Psoas muscle (tissue), 8 donors: ENCODE measurements around the gene RPAIN. TPM values are rescaled to one million over a fixed set of nuclear protein-coding genes. Genes with fewer than 3 reads are reported as not detected.

ENCODE experiments used
- ATAC-seq, 4 donors: fragments of 200-7000 bp; cut with Tn5 transposase; one replicate each; pipeline ENCODE4 v1.9.1; 2020; ENCODE audit warnings: moderate library complexity in 3 of 4, mild to moderate bottlenecking in 2 of 4
- DNase-seq, 2 donors: peaks; one replicate each; pipeline ENCODE4 v3.0.0-alpha.2; 2020
- H3K27ac ChIP-seq: fragments of 200-600 bp; one replicate; pipeline ENCODE4 v1.8.0; 2022
- H3K27me3 ChIP-seq, 3 donors: fragments of 200-600 bp in 1 of 3; one replicate each; pipeline versions ENCODE4 v1.6.1 to v1.8.0; 2013 to 2022; ENCODE audit warnings: low read length in 2 of 3, mild to moderate bottlenecking in 2 of 3, moderate library complexity in 1 of 3; ENCODE audit not compliant: insufficient read depth in 3 of 3
- H3K36me3 ChIP-seq, 2 donors: fragments of 200-600 bp in 1 of 2; one replicate each; pipeline versions ENCODE4 v1.6.1 to v1.8.0; 2013 to 2022; ENCODE audit warnings: low read depth in 1 of 2, mild to moderate bottlenecking in 1 of 2, moderate library complexity in 1 of 2; ENCODE audit not compliant: insufficient read depth in 1 of 2
- H3K4me1 ChIP-seq: fragments of 200-600 bp; one replicate; pipeline ENCODE4 v1.8.0; 2022
- H3K4me3 ChIP-seq: fragments of 200-600 bp; one replicate; pipeline ENCODE4 v1.8.0; 2022; ENCODE audit warnings: mild to moderate bottlenecking
- H3K9me3 ChIP-seq: fragments of 200-600 bp; one replicate; pipeline ENCODE4 v1.8.0; 2022
- CTCF ChIP-seq: fragments of 200-600 bp; IDR thresholded peaks from one replicate; pipeline ENCODE4 v1.8.0; 2022; ENCODE audit warnings: antibody characterized with exemption
- WGBS, 3 donors: extraction: QIAGEN DNeasy Blood & Tissue Kit; methylation state at CpG; one replicate each; pipeline versions ENCODE4 v1.1.6 to v1.1.7; 2013; 5-methylcytosine and 5-hydroxymethylcytosine counted together
- intact Hi-C, 2 donors: fragments of 100-400 bp; cut with DNase I; formaldehyde crosslinking; loops; one replicate each; pipeline versions ENCODE4 v1.11.0 to v1.14.2; 2022
- polyA plus RNA-seq, 3 donors: library from polyadenylated mRNA; stranded (reverse); fragments of 200-250 nt; gene quantifications; one replicate each; pipeline ENCODE4 v1.2.3, GENCODE V29; 2013
- total RNA-seq, 4 donors: library from RNA; stranded (reverse); fragmentation: NEBNext Ultra II Directional in 2 of 4; extraction: Animal tissue kit (Norgen Biotek cat#: 25700) in 2 of 4; gene quantifications; one replicate each; pipeline versions ENCODE4 v1.2.1 to v1.2.4, GENCODE V29; 2021 to 2023
- donor health status: healthy with polysubstance abuse.
- donor health status: DM: no; HTN: no; CAD: no; lungs with moderate emphysema.
- donor health status: Bipolar disorder and iron deficiency.
- donor health status: healthy.
- donor health status: DM: yes; HTN: yes; CAD: no.
- donor health status: DM: no; HTN: no; CAD: no.
- donor health status: DM: no; HTN: no; CAD: no.
- donor health status: DM: yes; HTN: yes; CAD: no.

The RPAIN gene
- total and polyA plus RNA-seq, 7 donors, result 24.7 to 65.2 (median 28.9) TPM

GRCh38 chr17:5422505-5422904 is 2.5 kb downstream of the RPAIN start:
- H3K4me1 ChIP-seq, result peaks cover 15% of the 10 kb centered on the region
- H3K27ac ChIP-seq, result no peak overlapping the region
- intact Hi-C loops, result no loop called here
- H3K4me3 ChIP-seq, result no peak overlapping the region
- no peaks in the 10 kb centered on the region for H3K9me3 ChIP-seq
- no peak for DNase-seq
- no peak for TF ChIP-seq CTCF
- H3K36me3 ChIP-seq, result peaks cover 11 to 67% of the 10 kb centered on the region in 2 donors
- H3K27me3 ChIP-seq, result no peaks in the 10 kb centered on the region
- 93 to 98% (median 95%) methylated on average over 2 of the region's 2 CpGs for WGBS, 3 donors
- no peak for ATAC-seq

GRCh38 chr17:5424909-5425308 is 4.9 kb downstream of the RPAIN start:
- no peak for TF ChIP-seq CTCF
- H3K4me3 ChIP-seq, result no peak overlapping the region
- no peaks in the 10 kb centered on the region for H3K9me3 ChIP-seq
- intact Hi-C loops, result no loop called here
- ATAC-seq (no peak), DNase-seq (no peak)
- H3K27me3 ChIP-seq, result no peaks in the 10 kb centered on the region
- H3K27ac ChIP-seq, result no peak overlapping the region
- 92 to 96% (median 93%) methylated on average over 1 of the region's 1 CpG for WGBS, 3 donors
- peaks cover 7% of the 10 kb centered on the region for H3K4me1 ChIP-seq
- peaks cover 11 to 88% of the 10 kb centered on the region in 2 donors for H3K36me3 ChIP-seq

- H3K27me3 ChIP-seq, result no peaks in the 10 kb centered on the region
- ATAC-seq, result no peak
- peaks cover 11 to 97% of the 10 kb centered on the region in 2 donors for H3K36me3 ChIP-seq
- DNase-seq, result no peak
- intact Hi-C loops, result no loop called here
- 72 to 85% (median 83%) methylated on average over 3 of the region's 3 CpGs for WGBS, 3 donors
- H3K4me1 ChIP-seq, result peaks cover 5% of the 10 kb centered on the region
- TF ChIP-seq CTCF, result no peak
- H3K9me3 ChIP-seq, result no peaks in the 10 kb centered on the region
- H3K4me3 ChIP-seq, result no peak overlapping the region
- no peak overlapping the region for H3K27ac ChIP-seq
Observed at GRCh38 chr17:5425826-5426225, 5.8 kb downstream of the RPAIN start.

- DNase-seq (no peak), ATAC-seq (no peak)
- peaks cover 13 to 100% of the 10 kb centered on the region in 2 donors for H3K36me3 ChIP-seq
- no peak overlapping the region for H3K27ac ChIP-seq
- no peak overlapping the region for H3K4me3 ChIP-seq
- intact Hi-C loops, result no loop called here
- H3K4me1 ChIP-seq, result no peaks in the 10 kb centered on the region
- TF ChIP-seq CTCF, result no peak
- whole genome bisulfite sequencing, 3 donors, result 90 to 95% (median 90%) methylated on average over 3 of the region's 3 CpGs
- no peaks in the 10 kb centered on the region for H3K9me3 ChIP-seq
- H3K27me3 ChIP-seq, result no peaks in the 10 kb centered on the region
Observed at GRCh38 chr17:5429191-5429887, 9.4 kb downstream of the RPAIN start.
